Measurements from ENCODE around the gene MYO1G.
"Not testable (repeated sequence)": the region's sequence is repeated elsewhere in the genome, so short reads cannot be mapped to it uniquely, and the experiment has no call there.

MYO1G gene

GRCh38 chr7:44978511-44979366 is at the start of gene MYO1G:
TSS of gene MYO1G (minus strand) at chr7:44979015. CDS start at chr7:44978961, 54 bp downstream.
- in situ Hi-C loops (cut with MboI; ENCODE audit: low pct_unique_long_range_greater_than_20kb, low sequenced_read_pairs, unreplicated experiment), result no loop called here

GRCh38 chr7:45028138-45028919 is 49.5 kb upstream of the MYO1G start:
- TF ChIP-seq CTCF (IDR thresholded peaks at IDR 0.05; ENCODE audit: extremely low read depth, insufficient read depth, missing control alignments), result no peak
- in situ Hi-C loops (cut with MboI; ENCODE audit: low pct_unique_long_range_greater_than_20kb, low sequenced_read_pairs, unreplicated experiment), result no loop called here
- DNase-seq (ENCODE audit: low spot score), result no peak

More at GRCh38 chr7:44978511-44979366, at the start of gene MYO1G:
- no peak for TF ChIP-seq CTCF (IDR thresholded peaks at IDR 0.05; ENCODE audit: extremely low read depth, insufficient read depth, missing control alignments)
- peak; percentile 73 for DNase-seq (ENCODE audit: low spot score)

- DNase-seq (ENCODE audit: low spot score), result no peak
- TF ChIP-seq CTCF (IDR thresholded peaks at IDR 0.05; ENCODE audit: extremely low read depth, insufficient read depth, missing control alignments), result no peak
- in situ Hi-C loops (cut with MboI; ENCODE audit: low pct_unique_long_range_greater_than_20kb, low sequenced_read_pairs, unreplicated experiment), result no loop called here
Observed at GRCh38 chr7:45027774-45028114, 48.9 kb upstream of the MYO1G start.

- DNase-seq (ENCODE audit: low spot score), result no peak
- in situ Hi-C loops (cut with MboI; ENCODE audit: low pct_unique_long_range_greater_than_20kb, low sequenced_read_pairs, unreplicated experiment), result no loop called here
- TF ChIP-seq CTCF (IDR thresholded peaks at IDR 0.05; ENCODE audit: extremely low read depth, insufficient read depth, missing control alignments), result no peak
Observed at GRCh38 chr7:45026984-45027773, 48.4 kb upstream of the MYO1G start.

- in situ Hi-C loops (cut with MboI; ENCODE audit: low pct_unique_long_range_greater_than_20kb, low sequenced_read_pairs, unreplicated experiment), result no loop called here
- no peak for DNase-seq (ENCODE audit: low spot score)
- no peak for TF ChIP-seq CTCF (IDR thresholded peaks at IDR 0.05; ENCODE audit: extremely low read depth, insufficient read depth, missing control alignments)
Observed at GRCh38 chr7:45026013-45026412, 47.2 kb upstream of the MYO1G start.

GRCh38 chr7:45025473-45025872 is 46.7 kb upstream of the MYO1G start:
- in situ Hi-C loops (cut with MboI; ENCODE audit: low pct_unique_long_range_greater_than_20kb, low sequenced_read_pairs, unreplicated experiment), result not testable (repeated sequence)

More at GRCh38 chr7:45025473-45025872, 46.7 kb upstream of the MYO1G start:
- DNase-seq (ENCODE audit: low spot score), result not testable (repeated sequence)
